ENCODE data around the gene ATXN2L.

GRCh38 chr16:28844226-28844885, 21.6 kb downstream of the ATXN2L start:
- TF ChIP-seq POLR2A (IDR thresholded peaks at IDR 0.05; ENCODE audit: low read length), result no peak
- no peak for TF ChIP-seq GATA1 (IDR thresholded peaks at IDR 0.05; ENCODE audit: low read depth, low read length)
